GM18861 (cell line): Measurements from ENCODE around the gene CAPSL.
"Not testable (repeated sequence)": the region's sequence is repeated elsewhere in the genome, so short reads cannot be mapped to it uniquely, and the experiment has no call there.

Experiments
- ATAC-seq: cut with Tn5 transposase; IDR thresholded peaks from one replicate; pipeline ENCODE4 v1.9.1; 2021; ENCODE audit not compliant: unreplicated experiment

The CAPSL gene

GRCh38 chr5:35938568-35939227 lies at the start of gene CAPSL:
TSS of gene CAPSL (minus strand) at chr5:35938622. CDS start at chr5:35921120, 17,502 bp downstream.
- ATAC-seq = no peak

GRCh38 chr5:35987776-35988175 lies 49.4 kb upstream of the CAPSL start:
- ATAC-seq = no peak

DNA sequence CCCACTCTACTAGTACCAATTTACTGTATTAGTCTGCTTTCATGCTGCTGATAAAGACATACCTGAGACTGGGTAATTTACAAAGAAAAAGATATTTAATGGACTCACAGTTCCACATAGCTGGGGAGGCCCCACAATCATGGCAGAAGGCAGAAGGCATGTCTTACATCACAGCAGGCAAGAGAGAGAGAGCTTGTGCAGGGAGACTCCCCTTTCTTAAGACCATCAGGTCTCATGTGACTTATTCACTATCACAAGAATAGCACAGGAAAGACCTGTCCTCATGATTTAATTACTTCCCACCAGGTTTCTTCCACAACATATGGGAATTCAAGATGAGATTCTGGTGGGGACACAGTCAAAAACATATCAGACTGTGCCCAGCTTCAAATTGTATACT lies 41.3 kb upstream of the CAPSL start:
- ATAC-seq = no peak

- not testable (repeated sequence) for ATAC-seq
Measured at GRCh38 chr5:35976859-35977258, 38.4 kb upstream of the CAPSL start.

GRCh38 chr5:35974570-35974969 lies 36.1 kb upstream of the CAPSL start:
- ATAC-seq = no peak

- ATAC-seq = no peak
Measured at GRCh38 chr5:35971878-35972210, 33.4 kb upstream of the CAPSL start.

DNA sequence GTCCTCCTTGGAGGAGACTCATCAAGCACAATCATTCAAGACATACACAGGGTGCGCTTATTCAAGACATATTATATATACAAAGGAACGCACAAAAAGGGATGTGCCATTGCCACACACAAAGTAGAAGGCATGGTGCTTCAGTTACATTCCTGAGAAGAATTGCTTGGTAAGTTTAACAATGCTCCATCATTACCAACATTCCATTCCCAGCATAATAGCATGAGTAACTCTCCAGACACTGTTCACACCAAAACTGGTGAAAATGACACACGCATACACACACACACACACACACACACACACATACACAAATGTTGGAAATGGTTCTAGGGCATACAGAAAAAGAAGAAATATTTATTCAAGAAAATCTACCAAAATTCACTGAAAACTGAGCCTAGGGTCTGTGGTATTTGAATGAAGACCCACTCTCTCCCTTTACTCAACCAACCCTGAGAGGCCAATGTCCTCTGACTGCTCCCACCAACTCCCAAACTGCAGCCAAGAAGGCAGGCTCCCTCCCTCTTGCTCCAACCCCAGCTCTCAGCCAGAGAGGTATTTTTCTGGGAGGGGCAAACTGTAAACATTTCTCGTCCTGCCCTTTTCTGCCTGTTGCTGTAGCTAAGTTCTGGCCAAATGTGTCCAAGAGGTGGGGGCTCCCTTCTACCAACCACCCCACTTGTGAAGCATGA lies 32.9 kb upstream of the CAPSL start:
- no peak for ATAC-seq

DNA sequence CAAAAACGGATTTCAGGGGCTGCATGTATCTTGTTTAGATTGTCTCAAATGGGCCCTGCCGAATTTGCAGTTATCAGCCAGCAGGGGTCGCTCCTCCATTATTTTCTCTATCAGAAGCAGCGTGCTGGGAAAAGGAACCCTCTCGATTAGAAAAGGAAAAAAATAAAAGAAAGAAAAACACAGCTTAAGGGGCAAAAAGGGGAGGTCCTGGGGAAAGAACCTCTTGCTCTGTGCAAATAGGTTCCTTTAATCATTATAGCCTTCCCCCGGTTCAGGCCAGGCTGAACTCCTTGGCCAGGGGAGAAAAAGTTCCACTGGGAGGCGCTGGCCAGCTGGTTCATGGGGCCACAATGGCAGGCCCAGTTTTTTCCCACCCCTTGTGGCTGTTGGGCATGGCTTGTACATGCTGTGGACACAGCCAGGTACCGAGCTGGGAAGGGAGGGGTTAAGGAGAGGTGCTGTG lies 25.0 kb upstream of the CAPSL start:
- no peak for ATAC-seq

- ATAC-seq = no peak
Measured at GRCh38 chr5:35960328-35960727, 21.9 kb upstream of the CAPSL start.

- no peak for ATAC-seq
Measured at GRCh38 chr5:35956429-35956828, 18.0 kb upstream of the CAPSL start.

DNA sequence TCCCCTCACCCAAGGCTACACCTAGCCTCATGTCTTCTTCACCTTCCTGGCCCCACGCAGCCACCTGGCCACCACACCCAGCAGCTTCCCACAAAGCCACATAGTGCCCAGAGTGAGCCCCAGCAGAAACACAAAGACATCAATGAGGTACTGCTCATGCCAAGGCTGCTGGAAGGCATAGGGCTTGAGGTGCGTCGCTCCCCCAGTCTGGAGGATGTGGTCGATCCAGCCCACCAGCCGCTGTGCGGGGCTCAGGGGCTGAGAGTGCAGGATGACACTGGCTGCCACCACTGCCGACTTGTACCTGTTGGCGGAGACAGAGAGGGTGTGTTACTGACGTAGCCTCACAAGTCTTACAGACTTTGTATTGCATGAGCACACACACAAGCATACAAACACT lies 15.8 kb upstream of the CAPSL start:
- no peak for ATAC-seq

DNA sequence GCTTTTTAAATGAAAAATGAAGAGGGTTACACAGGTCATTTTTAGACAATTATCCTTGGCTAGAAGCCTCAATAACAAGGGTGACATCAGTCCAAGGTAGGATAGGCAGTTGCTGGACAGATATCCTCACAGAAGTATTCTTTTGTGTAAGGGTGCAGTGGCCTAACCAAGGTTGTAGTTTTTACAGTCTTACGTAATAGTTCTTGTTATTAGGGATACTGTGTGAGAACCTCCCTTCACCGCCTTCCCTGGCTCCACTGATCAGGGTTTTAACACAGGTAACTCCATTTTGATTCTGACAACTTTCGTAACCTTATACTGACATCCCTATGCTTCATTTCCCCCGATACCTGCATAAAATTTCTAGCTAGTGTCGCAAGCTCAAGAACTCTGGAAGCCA lies 8.7 kb upstream of the CAPSL start:
- ATAC-seq = no peak

- ATAC-seq = no peak
Measured at GRCh38 chr5:35939639-35940038, 1.2 kb upstream of the CAPSL start.

DNA sequence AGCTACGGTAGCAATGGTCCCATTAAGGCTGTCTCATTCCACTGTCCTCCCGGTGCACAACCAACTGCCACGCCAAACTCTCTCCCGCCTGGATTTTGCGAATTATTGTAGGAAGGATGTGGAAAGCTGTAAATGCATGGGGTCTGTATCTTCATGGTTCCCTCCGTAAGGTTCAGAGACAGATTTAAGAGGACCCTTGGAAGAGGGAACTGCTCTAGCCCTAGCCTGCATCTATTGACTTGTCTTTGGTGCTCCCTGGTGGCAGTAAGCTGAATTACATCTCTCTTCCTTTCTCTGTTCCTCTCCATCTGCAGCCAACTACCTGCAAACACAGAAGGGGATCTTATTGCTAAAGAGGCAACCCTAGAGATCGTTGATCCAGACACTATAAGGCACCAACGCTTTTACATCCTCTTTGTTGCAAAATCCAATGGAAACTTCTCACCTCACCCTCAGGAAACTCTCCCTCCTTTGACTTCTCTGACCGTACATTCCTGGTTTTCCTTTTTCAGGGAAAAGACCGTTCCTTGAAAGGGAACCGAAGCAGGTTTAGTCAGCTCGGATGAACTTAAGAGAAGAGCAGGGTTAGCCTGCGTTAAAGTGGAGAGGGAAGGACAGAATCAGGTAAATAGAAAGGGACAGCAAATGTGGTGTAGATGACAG lies 11.9 kb downstream of the CAPSL start:
- ATAC-seq = peak; percentile 64

- peak; percentile 59 for ATAC-seq
Measured at GRCh38 chr5:35924950-35925722, 13.3 kb downstream of the CAPSL start.

DNA sequence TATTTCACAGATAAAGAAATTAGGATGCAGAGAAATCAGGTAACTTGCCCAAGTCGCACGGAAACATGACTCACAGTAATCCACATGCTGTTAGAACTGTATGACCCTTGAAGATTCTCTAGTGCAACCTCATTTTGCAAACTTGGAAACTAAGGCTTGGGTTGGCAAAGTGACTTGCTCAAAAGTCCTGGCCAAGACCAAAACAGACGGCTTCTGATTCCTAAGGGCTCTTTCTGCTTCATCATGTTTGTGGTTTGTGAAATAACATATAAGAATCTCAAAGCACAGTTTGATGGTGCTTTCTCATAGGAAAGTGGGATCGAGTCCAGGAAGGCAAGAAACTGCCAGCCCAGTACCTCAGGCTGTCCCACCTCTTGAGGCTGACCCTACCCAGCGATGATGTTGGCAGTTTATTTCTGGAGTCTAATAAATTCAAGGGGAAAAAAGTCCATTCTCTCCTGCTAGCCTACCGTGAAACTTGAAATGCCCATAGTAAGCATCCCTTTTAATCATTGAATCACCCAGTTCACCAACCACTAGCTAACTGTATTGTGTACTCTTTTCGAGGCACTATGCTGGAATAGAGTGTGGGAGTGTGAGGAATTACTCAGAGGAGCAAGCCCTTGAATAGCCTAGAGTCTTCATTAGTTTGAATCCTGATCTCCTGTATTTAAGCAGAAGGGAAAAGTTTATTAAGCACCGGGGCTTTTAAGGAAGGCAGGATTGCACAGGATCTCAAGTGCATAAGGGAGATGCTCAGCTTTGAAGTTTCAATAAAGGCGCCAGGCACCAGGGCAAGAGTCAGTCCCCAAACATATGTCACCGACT lies 14.1 kb downstream of the CAPSL start:
- no peak for ATAC-seq

- no peak for ATAC-seq
Measured at GRCh38 chr5:35922468-35922867, 16.0 kb downstream of the CAPSL start.

DNA sequence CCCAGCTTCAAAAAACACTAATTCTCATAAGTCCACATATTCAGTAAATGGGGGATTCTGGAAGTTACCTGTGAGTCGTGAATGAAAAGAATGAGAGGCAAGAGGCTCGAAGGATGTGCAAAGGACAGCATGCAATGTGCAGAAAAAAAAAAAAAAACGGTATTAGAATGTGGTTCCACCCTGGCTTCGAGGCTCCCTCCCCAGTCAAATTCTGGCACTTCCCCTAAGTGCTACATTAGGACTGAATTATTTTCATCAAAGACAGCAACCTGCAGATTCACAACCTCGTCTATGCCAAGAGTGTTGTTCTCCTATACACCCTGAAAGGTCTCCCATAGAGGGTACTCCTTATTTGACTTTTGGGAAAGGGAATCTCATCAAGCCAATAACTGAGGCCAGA lies 16.5 kb downstream of the CAPSL start:
- no peak for ATAC-seq

DNA sequence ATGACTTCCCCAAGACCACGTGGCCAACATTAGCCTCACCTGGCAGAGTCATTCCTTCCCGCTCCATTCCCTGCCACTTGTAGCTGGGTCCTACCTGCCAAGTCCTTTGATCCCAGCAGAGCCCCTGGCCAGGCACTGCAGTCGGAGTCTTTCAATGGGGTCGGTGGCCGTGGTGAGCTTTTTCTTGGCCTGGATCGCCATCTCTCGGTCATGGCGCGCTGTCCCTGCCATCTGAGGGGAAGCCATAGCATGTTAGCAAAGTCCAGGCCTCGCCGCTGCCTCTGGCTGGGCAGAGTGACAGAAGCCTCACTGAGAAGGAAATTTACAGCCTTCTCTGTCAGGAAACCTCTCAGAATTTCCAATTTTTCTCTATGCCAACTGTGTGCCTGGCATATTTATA lies 17.5 kb downstream of the CAPSL start:
- ATAC-seq = no peak

DNA sequence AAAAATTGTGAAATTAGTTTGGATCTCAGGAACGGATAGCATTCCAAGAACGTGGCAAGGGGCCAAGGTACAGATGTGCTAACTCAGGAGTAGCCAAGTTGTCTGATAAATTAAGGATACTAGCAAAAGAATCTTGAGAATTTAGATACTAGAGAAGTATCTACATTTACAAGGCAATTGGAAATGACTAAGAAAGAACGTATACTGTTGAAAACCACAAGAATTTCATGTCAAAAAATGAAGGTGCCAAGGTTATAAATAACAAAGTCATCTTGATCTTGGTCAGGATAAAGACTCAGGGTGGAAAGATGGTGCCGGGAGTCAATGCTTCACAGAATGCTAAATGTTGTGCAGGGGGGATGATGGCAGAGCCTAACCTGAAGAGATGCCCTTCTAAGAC lies 19.2 kb downstream of the CAPSL start:
- no peak for ATAC-seq

GRCh38 chr5:35908814-35909213 lies 29.6 kb downstream of the CAPSL start:
- no peak for ATAC-seq
